Measurements from ENCODE around the gene PCSK7.

GRCh38 chr11:117157507-117157906 is 74.4 kb downstream of the PCSK7 start:
- TF ChIP-seq POLR2A (IDR thresholded peaks at IDR 0.05), result no peak
- no peak for TF ChIP-seq CTCF (IDR thresholded peaks at IDR 0.05)
